Measurements from ENCODE around the gene POC1A.

The POC1A gene

GRCh38 chr3:52150860-52151259, 3.4 kb downstream of the POC1A start:
- DNase-seq = no peak

- no peak for DNase-seq
Measured at GRCh38 chr3:52150357-52150756, 3.9 kb downstream of the POC1A start.

GRCh38 chr3:52149726-52150125, 4.5 kb downstream of the POC1A start:
- no peak for DNase-seq

- no peak for DNase-seq
Measured at GRCh38 chr3:52149021-52149420, 5.2 kb downstream of the POC1A start.

- no peak for DNase-seq
Measured at GRCh38 chr3:52147804-52148203, 6.4 kb downstream of the POC1A start.

- no peak for DNase-seq
Measured at GRCh38 chr3:52146811-52147210, 7.4 kb downstream of the POC1A start.

- no peak for DNase-seq
Measured at GRCh38 chr3:52146189-52146588, 8.0 kb downstream of the POC1A start.

GRCh38 chr3:52145736-52146110, 8.5 kb downstream of the POC1A start:
- no peak for DNase-seq

GRCh38 chr3:52144796-52145735, 9.2 kb downstream of the POC1A start:
- DNase-seq = no peak

GRCh38 chr3:52144034-52144795, 10.0 kb downstream of the POC1A start:
- peak; percentile 85 to 87 for DNase-seq

- DNase-seq = no peak
Measured at GRCh38 chr3:52143616-52144015, 10.6 kb downstream of the POC1A start.

GRCh38 chr3:52143156-52143555, 11.1 kb downstream of the POC1A start:
- no peak for DNase-seq

- DNase-seq = no peak
Measured at GRCh38 chr3:52141751-52142150, 12.5 kb downstream of the POC1A start.

GRCh38 chr3:52140769-52141168, 13.5 kb downstream of the POC1A start:
- DNase-seq = no peak

- DNase-seq = no peak
Measured at GRCh38 chr3:52140000-52140399, 14.2 kb downstream of the POC1A start.

GRCh38 chr3:52137311-52137710, 16.9 kb downstream of the POC1A start:
- no peak for DNase-seq

- DNase-seq = no peak
Measured at GRCh38 chr3:52136513-52136912, 17.7 kb downstream of the POC1A start.

GRCh38 chr3:52135332-52135731, 18.9 kb downstream of the POC1A start:
- DNase-seq = no peak

- DNase-seq = no peak
Measured at GRCh38 chr3:52134761-52135160, 19.5 kb downstream of the POC1A start.

- DNase-seq = no peak
Measured at GRCh38 chr3:52132930-52133329, 21.3 kb downstream of the POC1A start.

GRCh38 chr3:52132041-52132440, 22.2 kb downstream of the POC1A start:
- no peak for DNase-seq

- no peak for DNase-seq
Measured at GRCh38 chr3:52130966-52131622, 23.1 kb downstream of the POC1A start.

- DNase-seq = no peak
Measured at GRCh38 chr3:52128118-52128683, 26.0 kb downstream of the POC1A start.
